GM12878 (cell line): Measurements from ENCODE around the gene ZNF169. TPM values are rescaled to one million over a fixed set of nuclear protein-coding genes. Genes with fewer than 3 reads are reported as not detected.

Experiments used
- CREM ChIP-seq: IDR thresholded peaks from 2 replicates; pipeline ENCODE4 v1.6.1; 2014; ENCODE audit warnings: antibody characterized with exemption, low read depth
- E4F1 ChIP-seq: fragments of 450-650 bp; IDR thresholded peaks from 2 replicates; pipeline ENCODE4 v1.6.1; 2018; ENCODE audit warnings: borderline replicate concordance, mild to moderate bottlenecking; ENCODE audit not compliant: partially characterized antibody
- EED ChIP-seq: sonication (generic); IDR thresholded peaks from 2 replicates; pipeline ENCODE4 v1.6.1; 2016; ENCODE audit warnings: antibody characterized with exemption, low read depth
- PAX5 ChIP-seq: IDR thresholded peaks from 2 replicates; pipeline ENCODE4 v1.6.1; 2011; ENCODE audit warnings: low read depth, low read length, borderline replicate concordance
- POLR2A ChIP-seq: IDR thresholded peaks from 2 replicates; pipeline ENCODE4 v1.6.1; 2011; ENCODE audit warnings: low read depth, mild to moderate bottlenecking, low read length
- SKIL ChIP-seq: fragments of 450-650 bp; IDR thresholded peaks from 2 replicates; pipeline ENCODE4 v1.6.1; 2017; ENCODE audit warnings: mild to moderate bottlenecking, low read depth, inconsistent platforms; ENCODE audit not compliant: poor library complexity, severe bottlenecking
- SPI1 ChIP-seq: IDR thresholded peaks from 2 replicates; pipeline ENCODE4 v1.6.1; 2011; ENCODE audit warnings: low read depth, mild to moderate bottlenecking, low read length, moderate library complexity, borderline replicate concordance; ENCODE audit not compliant: insufficient read depth
- ZNF592 ChIP-seq: fragments of 450-650 bp; IDR thresholded peaks from 2 replicates; pipeline ENCODE4 v1.6.1; 2017; ENCODE audit warnings: mild to moderate bottlenecking, moderate library complexity
- polyA plus RNA-seq, 11 experiments: library from polyadenylated mRNA; depleted of rRNA in 4 of 11; unstranded in 6 of 11; stranded (reverse) in 5 of 11; fragments of >200 nt; fragmentation: Nextera tagmentation in 4 of 11; fragmentation: Illumina TruSeq in 1 of 11; extraction: Ambion mirVana in 4 of 11; extraction: Trizol in 1 of 11; gene quantifications; 1 replicate in 1 of 11; 2 replicates in 10 of 11; pipeline versions ENCODE4 v1.2.1 to v1.2.3, GENCODE V29; 2011 to 2016; ENCODE audit warnings: inconsistent platforms in 2 of 11, missing spikeins in 2 of 11, low read depth in 1 of 11
- total RNA-seq, 4 experiments: library from RNA; depleted of rRNA in 3 of 4; stranded (reverse); fragments of >200 nt in 3 of 4; fragmentation: Illumina TruSeq in 1 of 4; extraction: Trizol in 1 of 4; gene quantifications; 2 replicates each; pipeline versions ENCODE4 v1.2.1 to v1.2.3, GENCODE V29; 2013 to 2021
- TF ChIP-seq, protein P1 (sequence below): fragments of 150-350 bp; IDR thresholded peaks from 2 replicates; pipeline ENCODE4 v1.6.1; 2014; ENCODE audit warnings: mild to moderate bottlenecking, low read depth, low read length

ZNF169 gene
- total and polyA plus RNA-seq, 10 of the 15 experiments (the other 5 are each of a cell fraction or from before 2014, with no cell fraction given): 2.2 to 15.7 (median 5.8) TPM

DNA sequence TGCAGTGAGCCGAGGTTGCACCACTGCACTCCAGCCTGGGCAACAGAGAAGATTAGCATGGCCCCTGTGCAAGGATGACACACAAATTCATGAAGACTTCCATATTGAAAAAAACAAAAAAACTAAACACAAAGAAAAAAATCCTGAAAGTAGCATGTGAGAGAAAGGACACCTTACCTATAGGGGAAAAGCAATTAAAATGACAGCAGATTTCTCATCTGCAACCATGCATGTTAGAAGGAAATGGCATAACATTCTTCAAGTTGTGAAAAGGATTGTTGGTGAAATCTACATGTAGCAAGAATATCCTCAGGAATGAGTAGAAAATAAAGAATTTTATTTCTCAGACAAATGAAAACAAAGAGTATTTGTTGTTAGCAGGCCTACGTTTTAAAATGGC is 13.4 kb upstream of the ZNF169 start (continued):
- TF ChIP-seq E4F1 (no peak), POLR2A (no peak), SPI1 (no peak), PAX5 (no peak), CREM (no peak), EED (no peak), SKIL (no peak), ZNF592 (no peak)
- TF ChIP-seq, protein P1, sequence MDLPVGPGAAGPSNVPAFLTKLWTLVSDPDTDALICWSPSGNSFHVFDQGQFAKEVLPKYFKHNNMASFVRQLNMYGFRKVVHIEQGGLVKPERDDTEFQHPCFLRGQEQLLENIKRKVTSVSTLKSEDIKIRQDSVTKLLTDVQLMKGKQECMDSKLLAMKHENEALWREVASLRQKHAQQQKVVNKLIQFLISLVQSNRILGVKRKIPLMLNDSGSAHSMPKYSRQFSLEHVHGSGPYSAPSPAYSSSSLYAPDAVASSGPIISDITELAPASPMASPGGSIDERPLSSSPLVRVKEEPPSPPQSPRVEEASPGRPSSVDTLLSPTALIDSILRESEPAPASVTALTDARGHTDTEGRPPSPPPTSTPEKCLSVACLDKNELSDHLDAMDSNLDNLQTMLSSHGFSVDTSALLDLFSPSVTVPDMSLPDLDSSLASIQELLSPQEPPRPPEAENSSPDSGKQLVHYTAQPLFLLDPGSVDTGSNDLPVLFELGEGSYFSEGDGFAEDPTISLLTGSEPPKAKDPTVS: no peak
